ENCODE results near the gene FOXL2. TPM values are rescaled to one million over a fixed set of nuclear protein-coding genes. Genes with fewer than 3 reads are reported as not detected.
A peak's percentile ranks its signal among the peaks of the same experiment; 100 is the strongest.

Gene FOXL2
- total and polyA plus RNA-seq, 2 of the 13 experiments (the other 11 are each of a cell fraction or from before 2014, with no cell fraction given), result not detected

DNA sequence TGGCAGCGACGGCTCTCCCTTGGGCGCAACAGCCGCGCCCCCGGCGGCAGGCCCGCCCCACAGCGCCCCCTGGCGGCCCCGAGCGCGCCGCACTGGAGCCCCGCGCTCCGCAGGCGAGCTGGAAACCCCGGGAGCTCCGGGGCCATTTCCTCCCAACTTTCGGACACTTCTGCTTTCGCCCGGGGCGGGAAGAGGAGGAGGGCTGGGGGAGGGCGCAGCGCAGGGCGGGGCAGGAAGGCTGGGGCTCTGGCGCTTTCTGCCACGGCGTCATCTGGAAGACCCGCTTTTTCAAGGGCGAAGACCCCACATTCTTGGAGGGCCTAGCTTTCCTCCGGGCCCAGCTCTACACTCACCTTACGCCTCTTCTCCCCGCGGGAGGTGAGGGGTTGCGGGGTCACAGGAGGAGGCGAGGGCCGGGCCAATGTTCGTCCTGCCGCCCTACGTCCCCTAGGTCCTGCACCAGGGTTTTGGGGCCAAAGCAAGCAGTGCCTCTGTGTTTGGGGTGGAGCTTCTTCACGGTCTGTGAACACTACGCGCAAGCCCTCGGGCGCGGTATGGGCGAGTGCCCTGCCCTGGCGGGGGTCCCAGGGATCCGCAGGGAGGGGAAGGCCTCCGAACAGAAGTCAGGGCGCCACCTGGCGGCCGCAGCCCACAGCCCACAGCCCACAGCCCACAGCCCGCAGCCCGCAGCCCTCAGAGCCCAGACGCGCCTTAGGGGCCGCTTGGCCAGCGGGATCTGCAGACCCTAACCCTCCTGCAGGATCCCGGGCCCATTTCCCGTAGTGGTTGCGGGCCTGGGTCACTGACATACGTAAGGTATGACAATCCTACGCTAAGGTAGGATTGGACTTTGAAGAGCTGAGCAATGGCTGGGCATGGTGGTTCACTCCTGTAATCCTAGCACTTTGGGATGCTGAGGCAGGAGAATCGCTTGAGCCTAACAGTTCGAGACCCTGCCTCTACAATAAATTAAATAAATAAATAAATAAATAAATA, 31.1 kb downstream of the FOXL2 start (continued):
- TF ChIP-seq TFE3 (CRISPR knock-in tag; IDR thresholded peaks at IDR 0.05) (no peak), ZNF143 (CRISPR knock-in tag; IDR thresholded peaks at IDR 0.05) (no peak), FIP1L1 (IDR thresholded peaks at IDR 0.05; ENCODE audit: borderline replicate concordance, insufficient read depth, low read depth, low read length) (no peak), FOXK2 (IDR thresholded peaks at IDR 0.05) (no peak), ZSCAN12 (CRISPR knock-in tag; IDR thresholded peaks at IDR 0.05) (no peak), FOXC1 (CRISPR knock-in tag; IDR thresholded peaks at IDR 0.05; ENCODE audit: borderline replicate concordance) (peak; percentile 77), PAX8 (CRISPR knock-in tag; IDR thresholded peaks at IDR 0.05; ENCODE audit: borderline replicate concordance) (no peak), KLF12 (CRISPR knock-in tag; IDR thresholded peaks at IDR 0.05; ENCODE audit: borderline replicate concordance) (peak; percentile 84; the same call in 1 of the 2 replicates), ARID2 (CRISPR knock-in tag; IDR thresholded peaks at IDR 0.05; ENCODE audit: borderline replicate concordance) (peak; percentile 70; the same call in 1 of the 2 replicates), PHF5A (CRISPR knock-in tag; IDR thresholded peaks at IDR 0.05; ENCODE audit: low read depth, unreplicated experiment) (no peak), TRIM24 (CRISPR knock-in tag; IDR thresholded peaks at IDR 0.05) (no peak), ZNF333 (CRISPR knock-in tag; IDR thresholded peaks at IDR 0.05; ENCODE audit: borderline replicate concordance) (no peak; the same call in 1 of the 2 replicates), NCOR1 (IDR thresholded peaks at IDR 0.05; ENCODE audit: borderline replicate concordance, low read length) (no peak), ZNF672 (CRISPR knock-in tag; IDR thresholded peaks at IDR 0.05) (no peak), DPF2 (CRISPR knock-in tag; IDR thresholded peaks at IDR 0.05; ENCODE audit: borderline replicate concordance, low read depth) (no peak), PRPF4 (IDR thresholded peaks at IDR 0.05; ENCODE audit: low read depth, low read length, poor library complexity, severe bottlenecking) (no peak), ZNF768 (CRISPR knock-in tag; IDR thresholded peaks at IDR 0.05) (no peak), E2F2 (CRISPR knock-in tag; IDR thresholded peaks at IDR 0.05; ENCODE audit: borderline replicate concordance) (no peak), DMAP1 (CRISPR knock-in tag; IDR thresholded peaks at IDR 0.05) (peak; percentile 69), RFX3 (CRISPR knock-in tag; IDR thresholded peaks at IDR 0.05) (no peak)
- TF ChIP-seq, protein P1, sequence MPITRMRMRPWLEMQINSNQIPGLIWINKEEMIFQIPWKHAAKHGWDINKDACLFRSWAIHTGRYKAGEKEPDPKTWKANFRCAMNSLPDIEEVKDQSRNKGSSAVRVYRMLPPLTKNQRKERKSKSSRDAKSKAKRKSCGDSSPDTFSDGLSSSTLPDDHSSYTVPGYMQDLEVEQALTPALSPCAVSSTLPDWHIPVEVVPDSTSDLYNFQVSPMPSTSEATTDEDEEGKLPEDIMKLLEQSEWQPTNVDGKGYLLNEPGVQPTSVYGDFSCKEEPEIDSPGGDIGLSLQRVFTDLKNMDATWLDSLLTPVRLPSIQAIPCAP (CRISPR knock-in tag; IDR thresholded peaks at IDR 0.05; ENCODE audit: low read depth), result no peak
- TF ChIP-seq, protein P2, sequence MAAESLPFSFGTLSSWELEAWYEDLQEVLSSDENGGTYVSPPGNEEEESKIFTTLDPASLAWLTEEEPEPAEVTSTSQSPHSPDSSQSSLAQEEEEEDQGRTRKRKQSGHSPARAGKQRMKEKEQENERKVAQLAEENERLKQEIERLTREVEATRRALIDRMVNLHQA (CRISPR knock-in tag; IDR thresholded peaks at IDR 0.05), result no peak
- TF ChIP-seq, protein P3, sequence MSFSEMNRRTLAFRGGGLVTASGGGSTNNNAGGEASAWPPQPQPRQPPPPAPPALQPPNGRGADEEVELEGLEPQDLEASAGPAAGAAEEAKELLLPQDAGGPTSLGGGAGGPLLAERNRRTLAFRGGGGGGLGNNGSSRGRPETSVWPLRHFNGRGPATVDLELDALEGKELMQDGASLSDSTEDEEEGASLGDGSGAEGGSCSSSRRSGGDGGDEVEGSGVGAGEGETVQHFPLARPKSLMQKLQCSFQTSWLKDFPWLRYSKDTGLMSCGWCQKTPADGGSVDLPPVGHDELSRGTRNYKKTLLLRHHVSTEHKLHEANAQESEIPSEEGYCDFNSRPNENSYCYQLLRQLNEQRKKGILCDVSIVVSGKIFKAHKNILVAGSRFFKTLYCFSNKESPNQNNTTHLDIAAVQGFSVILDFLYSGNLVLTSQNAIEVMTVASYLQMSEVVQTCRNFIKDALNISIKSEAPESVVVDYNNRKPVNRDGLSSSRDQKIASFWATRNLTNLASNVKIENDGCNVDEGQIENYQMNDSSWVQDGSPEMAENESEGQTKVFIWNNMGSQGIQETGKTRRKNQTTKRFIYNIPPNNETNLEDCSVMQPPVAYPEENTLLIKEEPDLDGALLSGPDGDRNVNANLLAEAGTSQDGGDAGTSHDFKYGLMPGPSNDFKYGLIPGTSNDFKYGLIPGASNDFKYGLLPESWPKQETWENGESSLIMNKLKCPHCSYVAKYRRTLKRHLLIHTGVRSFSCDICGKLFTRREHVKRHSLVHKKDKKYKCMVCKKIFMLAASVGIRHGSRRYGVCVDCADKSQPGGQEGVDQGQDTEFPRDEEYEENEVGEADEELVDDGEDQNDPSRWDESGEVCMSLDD (CRISPR knock-in tag; IDR thresholded peaks at IDR 0.05; ENCODE audit: borderline replicate concordance), result no peak; the same call in 1 of the 2 replicates
